Heart left ventricle (tissue), 16 donors: Measurements from ENCODE around the gene LCE1E. TPM values are rescaled to one million over a fixed set of nuclear protein-coding genes. Genes with fewer than 3 reads are reported as not detected.

ENCODE experiments used
- ATAC-seq, 4 donors: fragments of 200-7000 bp; cut with Tn5 transposase; one replicate each; pipeline ENCODE4 v1.9.1; 2020 to 2022; ENCODE audit warnings: moderate library complexity in 4 of 4, mild to moderate bottlenecking in 3 of 4, moderate number of reproducible peaks in 1 of 4
- DNase-seq, 5 donors: peaks; one replicate each; pipeline ENCODE4 v3.0.0-alpha.2; 2020
- H3K27ac ChIP-seq, 12 donors: fragments of 200-600 bp; sonication (generic) in 4 of 12; one replicate each; pipeline versions ENCODE4 v1.5.0 to v1.8.0; 2016 to 2022; ENCODE audit warnings: mild to moderate bottlenecking in 2 of 12
- H3K27me3 ChIP-seq, 9 donors: fragments of 200-600 bp; sonication (generic) in 2 of 9; one replicate each; pipeline versions ENCODE4 v1.5.1 to v1.8.0; 2016 to 2022; ENCODE audit warnings: mild to moderate bottlenecking in 3 of 9
- H3K36me3 ChIP-seq, 9 donors: fragments of 200-600 bp; sonication (generic) in 2 of 9; one replicate each; pipeline versions ENCODE4 v1.5.0 to v1.8.0; 2018 to 2022; ENCODE audit warnings: mild to moderate bottlenecking in 2 of 9
- H3K4me1 ChIP-seq, 12 donors: fragments of 200-600 bp; sonication (generic) in 4 of 12; one replicate each; pipeline versions ENCODE4 v1.5.0 to v1.8.0; 2016 to 2022; ENCODE audit warnings: mild to moderate bottlenecking in 3 of 12
- H3K4me3 ChIP-seq, 12 donors: fragments of 200-600 bp; sonication (generic) in 4 of 12; one replicate each; pipeline versions ENCODE4 v1.5.0 to v1.8.0; 2017 to 2022; ENCODE audit warnings: mild to moderate bottlenecking in 9 of 12, moderate library complexity in 4 of 12
- H3K9me3 ChIP-seq, 12 donors: fragments of 200-600 bp; sonication (generic) in 4 of 12; one replicate each; pipeline versions ENCODE4 v1.5.0 to v1.8.0; 2016 to 2022; ENCODE audit warnings: mild to moderate bottlenecking in 1 of 12
- CTCF ChIP-seq, 12 donors: fragments of 200-600 bp; sonication (generic) in 4 of 12; IDR thresholded peaks; one replicate each; pipeline versions ENCODE4 v1.5.0 to v1.8.0; 2018 to 2022; ENCODE audit warnings: antibody characterized with exemption in 12 of 12, mild to moderate bottlenecking in 5 of 12
- POLR2A ChIP-seq, 2 donors: fragments of 450-650 bp; IDR thresholded peaks; one replicate each; pipeline ENCODE4 v1.6.1; 2017; ENCODE audit warnings: antibody characterized with exemption in 2 of 2, mild to moderate bottlenecking in 2 of 2, moderate library complexity in 2 of 2
- WGBS, 4 donors: extraction: QIAGEN DNeasy Blood & Tissue Kit in 2 of 4; methylation state at CpG; one replicate each; pipeline versions ENCODE4 v1.1.5 to v1.1.7; 2013 to 2018; 5-methylcytosine and 5-hydroxymethylcytosine counted together
- intact Hi-C, 10 donors: fragments of 100-400 bp; cut with DNase I; formaldehyde crosslinking; loops; one replicate each; pipeline versions ENCODE4 v1.11.1 to v1.14.2; 2022
- polyA plus RNA-seq, 2 donors: library from polyadenylated mRNA; stranded (reverse); fragments of 200-250 nt; gene quantifications; one replicate each; pipeline ENCODE4 v1.2.3, GENCODE V29; 2013
- total RNA-seq, 9 donors: library from RNA; depleted of rRNA in 2 of 9; stranded (reverse); fragments of >200 nt in 2 of 9; fragmentation: NEBNext Ultra II Directional in 3 of 9; extraction: Animal tissue kit (Norgen Biotek cat#: 25700) in 3 of 9; gene quantifications; one replicate each; pipeline versions ENCODE4 v1.1.0 to v1.2.4, GENCODE V29; 2016 to 2023
- donor health status: ischemic (EF 13 %, LVEDD 7.1; RV severe dilation, severe dysfunction).
- donor health status: healthy with polysubstance abuse.
- donor health status: DM: no; HTN: yes; CAD: no.
- donor health status: DM: no; HTN: no; CAD: no.
- donor health status: ischemic (EF 25% LVEDD 6.9; RV normal size, moderate dysfunction).
- donor health status: ischemic (EF 25% LVEDD 5.7; RV mildly dilated, moderate dysfunction).
- donor health status: healthy.
- donor health status: DM: yes; HTN: yes; CAD: no.
- donor health status: ischemic (EF 35%, LVEDD 5.7; RV mildly dilated, moderate dysfunction).
- donor health status: nonischemic (EF 11% LVEDD 7.7; RV severe dilation, severe dysfunction).
- donor health status: DM: yes; HTN: yes; CAD: no.
- donor health status: PGD.
- donor health status: ischemic (EF 29% LVEDD 5.4; RV normal size, mild dysfunction).
- donor health status: nonischemic (EF 23%, LVEDD 6.1; RV moderate dilation, normal function).

LCE1E gene
- total and polyA plus RNA-seq, 11 donors = not detected

GRCh38 chr1:152768847-152769533 lies 17.1 kb upstream of the LCE1E start:
- no peak for DNase-seq
- peak in 1 of 4 donors; percentile 18 for ATAC-seq
- H3K4me3 ChIP-seq = no peak overlapping the region
- WGBS, 4 donors = 43 to 60% (median 44%) methylated on average over 8 of the region's 8 CpGs
- no peaks in the 10 kb centered on the region for H3K36me3 ChIP-seq
- H3K27ac ChIP-seq = no peak overlapping the region
- peaks cover 0 to 8% (median 0%) of the 10 kb centered on the region in 9 donors for H3K27me3 ChIP-seq
- intact Hi-C loops = no loop called here
- H3K4me1 ChIP-seq = no peaks in the 10 kb centered on the region
- no peak for TF ChIP-seq CTCF (IDR thresholded peaks at IDR 0.05)
- no peak for TF ChIP-seq POLR2A (IDR thresholded peaks at IDR 0.05)
- H3K9me3 ChIP-seq = no peaks in the 10 kb centered on the region

- H3K27me3 ChIP-seq = peaks cover 0 to 8% (median 0%) of the 10 kb centered on the region in 9 donors
- ATAC-seq (no peak), DNase-seq (no peak)
- no peak overlapping the region for H3K27ac ChIP-seq
- H3K36me3 ChIP-seq = no peaks in the 10 kb centered on the region
- intact Hi-C loops = no loop called here
- whole genome bisulfite sequencing, 4 donors = 55 to 70% (median 60%) methylated on average over 1 of the region's 1 CpG
- no peak overlapping the region for H3K4me3 ChIP-seq
- H3K4me1 ChIP-seq = no peaks in the 10 kb centered on the region
- TF ChIP-seq CTCF (IDR thresholded peaks at IDR 0.05) = no peak
- no peak for TF ChIP-seq POLR2A (IDR thresholded peaks at IDR 0.05)
- no peaks in the 10 kb centered on the region for H3K9me3 ChIP-seq
Measured at GRCh38 chr1:152770411-152770810, 15.6 kb upstream of the LCE1E start.

GRCh38 chr1:152774875-152775274 lies 11.2 kb upstream of the LCE1E start, which contains the start of gene LCE1F:
Gene LCE1F, plus strand, starts transcription at chr1:152775140. Its CDS starts 1,232 bp downstream, at chr1:152776372.
- peaks cover 0 to 5% (median 0%) of the 10 kb centered on the region in 12 donors for H3K9me3 ChIP-seq
- H3K27me3 ChIP-seq = no peaks in the 10 kb centered on the region
- ATAC-seq = no peak
- TF ChIP-seq POLR2A (IDR thresholded peaks at IDR 0.05) = no peak
- no peak for TF ChIP-seq CTCF (IDR thresholded peaks at IDR 0.05)
- 57 to 65% (median 58%) methylated on average over 5 to 6 of the region's 6 CpGs for WGBS, 4 donors
- no peak within 1 kb of the TSS for H3K27ac ChIP-seq
- no peak for DNase-seq
- no peaks in the 10 kb centered on the region for H3K36me3 ChIP-seq
- no peak within 1 kb of the TSS for H3K4me3 ChIP-seq
- no peaks in the 10 kb centered on the region for H3K4me1 ChIP-seq
- intact Hi-C loops = no loop called here

DNA sequence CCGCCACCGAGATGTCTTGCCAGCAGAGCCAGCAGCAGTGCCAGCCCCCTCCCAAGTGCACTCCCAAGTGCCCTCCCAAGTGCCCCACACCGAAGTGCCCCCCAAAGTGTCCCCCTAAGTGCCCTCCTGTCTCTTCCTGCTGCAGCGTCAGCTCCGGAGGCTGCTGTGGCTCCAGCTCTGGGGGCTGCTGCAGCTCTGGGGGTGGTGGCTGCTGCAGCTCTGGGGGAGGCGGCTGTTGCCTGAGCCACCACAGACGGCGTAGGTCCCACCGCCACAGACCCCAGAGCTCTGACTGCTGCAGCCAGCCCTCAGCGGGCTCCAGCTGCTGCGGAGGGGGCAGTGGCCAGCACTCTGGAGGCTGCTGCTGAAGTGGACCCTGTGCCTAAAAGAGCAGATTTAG lies 9.7 kb upstream of the LCE1E start:
- H3K27ac ChIP-seq = no peak overlapping the region
- intact Hi-C loops = no loop called here
- TF ChIP-seq POLR2A (IDR thresholded peaks at IDR 0.05) = no peak
- TF ChIP-seq CTCF (IDR thresholded peaks at IDR 0.05) = no peak
- no peaks in the 10 kb centered on the region for H3K36me3 ChIP-seq
- 60 to 76% (median 70%) methylated on average over 2 to 11 of the region's 11 CpGs for WGBS, 4 donors
- no peaks in the 10 kb centered on the region for H3K4me1 ChIP-seq
- no peak overlapping the region for H3K4me3 ChIP-seq
- DNase-seq (no peak), ATAC-seq (no peak)
- no peaks in the 10 kb centered on the region for H3K27me3 ChIP-seq
- H3K9me3 ChIP-seq = peaks cover 0 to 5% (median 0%) of the 10 kb centered on the region in 12 donors
